MG63 (cell line): ENCODE measurements around the gene SPATA1. TPM values are rescaled to one million over a fixed set of nuclear protein-coding genes. Genes with fewer than 3 reads are reported as not detected.
"Not testable (repeated sequence)": the region's sequence is repeated elsewhere in the genome, so short reads cannot be mapped to it uniquely, and the experiment has no call there.

ENCODE experiments used
- DNase-seq: peaks from one replicate; pipeline ENCODE4 v3.0.0-alpha.2; 2020
- H3K27me3 ChIP-seq: fragments of 250-450 bp; sonication (Bioruptor Pico); 2 replicates; pipeline ENCODE4 v1.5.1; 2020; ENCODE audit warnings: mild to moderate bottlenecking, moderate library complexity
- H3K36me3 ChIP-seq: fragments of 250-450 bp; sonication (Bioruptor Pico); 2 replicates; pipeline ENCODE4 v1.5.1; 2020; ENCODE audit warnings: mild to moderate bottlenecking, moderate library complexity
- H3K4me3 ChIP-seq: fragments of 250-450 bp; sonication (Bioruptor Pico); 2 replicates; pipeline ENCODE4 v1.5.1; 2020; ENCODE audit warnings: mild to moderate bottlenecking, moderate library complexity
- H3K9me3 ChIP-seq: fragments of 250-450 bp; sonication (Bioruptor Pico); 2 replicates; pipeline ENCODE4 v1.5.1; 2020; ENCODE audit warnings: mild to moderate bottlenecking, moderate library complexity
- total RNA-seq: library from RNA; depleted of rRNA; stranded (reverse); fragments of >200 nt; shearing (Covaris generic); gene quantifications from 2 replicates; pipeline ENCODE4 v1.2.3, GENCODE V29; 2014; ENCODE audit warnings: low replicate concordance

Gene SPATA1
- total RNA-seq, 1 experiment from 2014 or later = not detected

DNA sequence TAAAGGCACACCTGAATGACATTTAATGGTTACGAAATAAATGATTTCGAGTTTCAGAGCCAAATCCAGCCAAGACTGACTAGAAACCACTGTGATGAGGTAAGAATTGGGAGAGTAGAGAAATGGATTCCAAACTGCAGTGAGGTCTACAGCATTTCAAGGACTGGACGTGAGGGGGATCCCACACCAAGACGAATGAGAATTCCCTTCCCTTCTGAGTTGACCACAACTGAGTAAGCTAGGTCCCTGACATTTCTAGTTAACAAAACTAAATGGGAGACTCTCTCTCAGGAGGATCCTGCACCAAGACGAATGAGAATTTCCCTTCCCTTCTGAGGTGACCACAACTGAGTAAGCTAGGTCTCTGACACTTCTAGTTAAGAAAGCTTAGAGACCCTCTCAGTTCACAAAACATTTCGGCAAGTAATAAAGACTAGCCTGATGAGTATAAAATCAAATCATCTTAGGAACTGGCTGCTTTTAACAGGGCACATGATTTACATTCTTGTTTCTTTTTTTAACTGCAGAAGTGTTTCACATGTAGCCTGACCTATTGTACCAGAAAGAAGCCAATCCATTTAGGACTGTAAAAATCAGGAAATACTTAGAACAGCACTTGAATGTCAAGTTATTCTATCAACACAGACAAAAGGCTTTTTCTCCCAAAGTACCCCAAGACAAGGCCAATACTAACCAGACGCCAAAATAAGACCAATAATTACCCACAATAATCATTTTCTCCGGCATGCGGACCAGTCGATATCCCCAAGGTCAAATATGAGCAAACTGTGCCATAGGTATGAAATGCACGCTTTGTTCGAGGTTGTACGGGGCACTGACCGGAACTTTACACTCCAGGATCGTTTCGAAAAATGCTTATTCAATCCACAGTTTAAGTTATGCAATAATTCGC, 1.4 kb upstream of the SPATA1 start:
- DNase-seq = no peak
- Histone ChIP-seq H3K4me3 (peak overlapping the region; percentile 69), H3K27me3 (no peaks in the 10 kb centered on the region), H3K36me3 (peaks cover 46% of the 10 kb centered on the region), H3K9me3 (peaks cover 8% of the 10 kb centered on the region)

- H3K4me3 ChIP-seq = peak overlapping the region; percentile 69
- peaks cover 8% of the 10 kb centered on the region for H3K9me3 ChIP-seq
- H3K27me3 ChIP-seq = no peaks in the 10 kb centered on the region
- DNase-seq = no peak
- H3K36me3 ChIP-seq = peaks cover 39% of the 10 kb centered on the region
Observed at GRCh38 chr1:84505493-84506001, 639 bp upstream of the SPATA1 start.

DNA sequence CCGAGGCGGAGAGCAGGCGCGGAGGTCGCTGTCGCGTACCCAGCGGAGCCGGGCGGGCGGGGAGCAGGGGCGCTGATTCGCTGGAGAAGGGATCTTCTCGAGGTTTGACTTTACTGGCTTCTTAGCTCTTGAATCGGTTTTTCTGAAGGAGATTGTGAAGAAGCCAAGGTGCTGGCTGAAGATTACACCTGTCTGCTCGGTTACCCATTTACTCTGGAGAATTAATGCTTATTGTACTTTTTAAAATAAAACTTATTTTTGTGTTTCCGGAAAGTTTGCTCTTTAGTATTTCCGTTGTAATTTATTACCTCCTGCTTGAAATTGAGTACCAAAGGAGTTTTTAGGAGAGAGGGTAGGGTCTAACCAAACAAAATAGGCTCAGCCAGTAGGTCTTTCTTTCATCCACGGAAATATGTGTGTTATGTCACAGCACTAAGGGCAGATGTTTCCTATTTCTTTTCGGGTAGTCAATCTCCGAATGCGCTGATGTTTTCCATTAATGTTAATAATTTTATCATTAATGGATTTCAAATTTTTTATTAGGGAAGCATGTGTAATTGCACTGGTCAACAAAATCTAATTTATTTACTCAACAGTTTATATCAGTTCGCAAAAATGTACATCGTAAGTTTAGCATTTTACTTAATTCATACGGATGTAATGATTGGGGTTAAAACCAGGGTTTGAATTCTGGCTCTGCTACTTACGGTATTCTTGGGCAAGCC, 705 bp downstream of the SPATA1 start:
- DNase-seq = no peak
- Histone ChIP-seq H3K9me3 (peaks cover 8% of the 10 kb centered on the region), H3K36me3 (peaks cover 27% of the 10 kb centered on the region), H3K27me3 (no peaks in the 10 kb centered on the region), H3K4me3 (peak overlapping the region; percentile 69)

- H3K36me3 ChIP-seq = peaks cover 20% of the 10 kb centered on the region
- peak overlapping the region; percentile 69 for H3K4me3 ChIP-seq
- not testable (repeated sequence) for DNase-seq, H3K9me3 ChIP-seq, H3K27me3 ChIP-seq
Observed at GRCh38 chr1:84507887-84508286, 1.7 kb downstream of the SPATA1 start.

- no peak for DNase-seq
Observed at GRCh38 chr1:84508510-84508909, 2.3 kb downstream of the SPATA1 start.

GRCh38 chr1:84509029-84509428, 2.8 kb downstream of the SPATA1 start:
- Histone ChIP-seq H3K4me3 (no peak overlapping the region), H3K36me3 (peaks cover 15% of the 10 kb centered on the region), H3K9me3 (peaks cover 8% of the 10 kb centered on the region), H3K27me3 (no peaks in the 10 kb centered on the region)
- no peak for DNase-seq

More at GRCh38 chr1:84508510-84508909, 2.3 kb downstream of the SPATA1 start:
- Histone ChIP-seq H3K27me3 (no peaks in the 10 kb centered on the region), H3K36me3 (peaks cover 16% of the 10 kb centered on the region), H3K4me3 (no peak overlapping the region), H3K9me3 (peaks cover 8% of the 10 kb centered on the region)

DNA sequence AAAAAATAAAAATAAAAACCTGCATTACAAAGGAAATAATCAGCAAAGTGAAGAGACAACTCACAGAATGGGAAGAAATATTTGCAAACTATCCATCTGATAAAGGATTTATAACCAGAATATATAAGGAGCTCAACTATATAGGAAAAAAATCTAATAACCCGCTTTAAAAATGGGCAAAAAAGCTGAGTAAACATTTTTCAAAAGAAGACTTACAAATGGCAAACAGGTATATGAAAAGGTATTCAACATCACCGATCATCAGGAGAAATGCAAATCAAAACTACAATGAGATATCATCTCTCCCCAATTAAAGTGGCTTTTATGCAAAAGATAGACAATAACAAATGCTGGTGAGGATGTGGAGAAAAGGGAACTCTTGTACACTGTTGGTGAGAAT, 4.0 kb downstream of the SPATA1 start:
- Histone ChIP-seq H3K4me3 (no peak overlapping the region), H3K27me3 (no peaks in the 10 kb centered on the region), H3K36me3 (peaks cover 7% of the 10 kb centered on the region), H3K9me3 (peaks cover 8% of the 10 kb centered on the region)
- DNase-seq = no peak

DNA sequence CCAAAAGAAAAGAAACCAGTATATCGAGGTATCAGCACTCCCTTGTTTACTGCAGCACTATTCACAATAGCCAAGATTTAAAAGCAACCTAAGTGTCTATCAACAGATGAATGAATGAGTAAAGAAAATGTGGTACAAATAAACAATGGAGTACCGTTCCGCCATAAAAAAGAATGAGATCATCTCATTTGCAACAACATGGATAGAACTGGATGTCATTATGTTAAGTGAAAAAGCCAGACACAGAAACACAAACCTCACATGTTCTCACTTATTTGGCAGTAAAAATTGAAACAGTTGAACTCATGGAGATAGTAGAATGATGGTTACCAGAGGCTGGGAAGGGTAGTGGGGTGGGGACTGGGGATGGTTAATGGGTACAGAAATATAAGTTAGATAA, 4.5 kb downstream of the SPATA1 start:
- H3K27me3 ChIP-seq = no peaks in the 10 kb centered on the region
- H3K9me3 ChIP-seq = peaks cover 8% of the 10 kb centered on the region
- no peak for DNase-seq

GRCh38 chr1:84524590-84524989, 18.4 kb downstream of the SPATA1 start:
- Histone ChIP-seq H3K27me3 (no peaks in the 10 kb centered on the region), H3K4me3 (no peak overlapping the region), H3K9me3 (no peaks in the 10 kb centered on the region; the same call in 1 of the 2 replicates), H3K36me3 (no peaks in the 10 kb centered on the region)
- DNase-seq = no peak

More for the DNA sequence above, 4.5 kb downstream of the SPATA1 start:
- peaks cover 6% of the 10 kb centered on the region for H3K36me3 ChIP-seq
- H3K4me3 ChIP-seq = no peak overlapping the region

DNA sequence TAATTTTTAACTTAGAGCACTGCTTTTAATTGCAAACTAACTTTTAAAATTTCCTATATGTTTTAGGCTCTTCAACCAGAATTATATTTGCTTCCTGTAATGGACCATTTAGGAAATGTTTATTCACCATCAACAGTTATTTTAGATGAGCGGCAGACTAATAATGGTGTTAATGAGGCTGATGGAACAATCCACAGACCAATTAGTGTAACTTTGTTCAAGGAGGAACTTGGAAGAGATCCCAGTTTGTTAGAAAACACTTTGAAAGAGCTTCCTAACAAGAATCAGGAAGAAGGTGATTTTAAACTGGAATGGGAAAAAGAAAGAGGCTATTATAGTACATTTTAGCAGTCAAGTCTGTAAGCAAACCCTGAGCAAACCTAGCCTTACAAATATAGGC, 19.6 kb downstream of the SPATA1 start:
- Histone ChIP-seq H3K9me3 (no peaks in the 10 kb centered on the region; the same call in 1 of the 2 replicates), H3K36me3 (no peaks in the 10 kb centered on the region), H3K4me3 (no peak overlapping the region), H3K27me3 (no peaks in the 10 kb centered on the region)
- DNase-seq = no peak

DNA sequence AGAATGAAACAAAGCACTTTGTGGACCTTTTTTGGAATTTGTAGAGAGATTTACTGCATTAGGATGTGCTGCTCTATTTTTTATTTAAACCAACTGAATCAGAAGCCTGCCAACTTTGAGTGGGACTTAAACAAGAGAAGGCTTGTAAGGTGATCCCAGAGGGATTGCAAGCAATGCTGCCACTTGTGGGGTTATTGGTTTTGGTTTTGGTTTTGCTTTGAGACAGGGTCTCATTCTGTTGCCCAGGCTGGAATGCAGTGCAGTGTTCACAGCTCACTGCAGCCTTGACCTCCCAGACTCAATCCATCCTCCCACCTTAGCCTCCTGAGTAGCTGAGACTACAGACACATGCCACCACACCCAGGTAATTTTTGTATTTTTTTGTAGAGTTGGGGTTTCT, 32.4 kb downstream of the SPATA1 start:
- H3K36me3 ChIP-seq = peaks cover 3% of the 10 kb centered on the region; the same call in 1 of the 2 replicates
- no peak overlapping the region for H3K4me3 ChIP-seq
- no peaks in the 10 kb centered on the region for H3K9me3 ChIP-seq
- no peaks in the 10 kb centered on the region for H3K27me3 ChIP-seq
- DNase-seq = no peak

DNA sequence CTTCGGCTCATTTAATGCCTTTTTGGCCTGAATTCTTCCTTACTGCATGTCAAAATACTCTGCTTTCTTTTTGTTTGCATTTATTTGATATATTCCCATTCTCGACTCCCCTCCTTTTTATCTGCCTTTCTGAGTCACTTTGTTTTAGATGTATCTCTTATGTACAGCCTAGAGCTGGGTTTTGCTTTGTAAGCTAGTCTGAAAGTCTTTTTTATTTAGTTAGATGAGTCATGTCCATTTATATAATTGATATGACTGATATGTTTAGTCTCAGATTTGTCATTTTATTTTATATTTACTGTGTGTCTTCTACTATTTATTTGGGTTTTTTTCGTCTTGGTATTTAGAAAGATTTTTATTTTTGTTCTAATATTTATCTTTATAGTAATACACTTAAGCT, 33.8 kb downstream of the SPATA1 start:
- no peak for DNase-seq
- Histone ChIP-seq H3K9me3 (no peaks in the 10 kb centered on the region), H3K4me3 (no peak overlapping the region), H3K36me3 (peaks cover 7% of the 10 kb centered on the region; the same call in 1 of the 2 replicates), H3K27me3 (no peaks in the 10 kb centered on the region)

- DNase-seq = no peak
- Histone ChIP-seq H3K27me3 (no peaks in the 10 kb centered on the region), H3K4me3 (no peak overlapping the region)
Observed at GRCh38 chr1:84540759-84541158, 34.6 kb downstream of the SPATA1 start.

DNA sequence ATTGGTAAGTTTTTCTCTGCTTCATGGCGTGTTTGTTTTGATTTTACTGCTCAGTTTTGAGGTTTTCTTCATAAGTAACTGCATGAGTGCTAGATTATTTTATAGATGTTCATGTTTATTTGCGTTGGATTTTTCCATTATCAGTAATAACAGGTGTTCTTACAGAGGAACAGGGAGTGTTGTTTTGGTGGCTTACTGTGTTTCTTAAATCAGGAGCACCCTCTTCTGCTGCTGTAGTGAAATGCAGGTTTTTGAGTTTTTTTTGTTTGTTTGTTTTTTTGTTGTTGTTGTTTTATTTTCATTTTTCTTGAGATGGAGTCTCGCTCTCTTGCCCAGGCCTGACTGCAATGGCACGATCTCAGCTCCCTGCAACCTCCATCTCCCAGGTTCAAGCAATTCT, 35.5 kb downstream of the SPATA1 start:
- Histone ChIP-seq H3K4me3 (no peak overlapping the region), H3K9me3 (no peaks in the 10 kb centered on the region), H3K36me3 (peaks cover 7% of the 10 kb centered on the region; the same call in 1 of the 2 replicates), H3K27me3 (no peaks in the 10 kb centered on the region)
- no peak for DNase-seq

More at GRCh38 chr1:84540759-84541158, 34.6 kb downstream of the SPATA1 start:
- Histone ChIP-seq H3K36me3 (peaks cover 7% of the 10 kb centered on the region; the same call in 1 of the 2 replicates), H3K9me3 (no peaks in the 10 kb centered on the region)

GRCh38 chr1:84550826-84551225, 44.6 kb downstream of the SPATA1 start:
- DNase-seq = no peak
- H3K27me3 ChIP-seq = no peaks in the 10 kb centered on the region
- H3K36me3 ChIP-seq = no peaks in the 10 kb centered on the region; the same call in 1 of the 2 replicates
- H3K4me3 ChIP-seq = no peak overlapping the region
- H3K9me3 ChIP-seq = no peaks in the 10 kb centered on the region

- DNase-seq = no peak
- no peaks in the 10 kb centered on the region for H3K9me3 ChIP-seq
- H3K27me3 ChIP-seq = no peaks in the 10 kb centered on the region
- peaks cover 19% of the 10 kb centered on the region for H3K36me3 ChIP-seq
- no peak overlapping the region for H3K4me3 ChIP-seq
Observed at GRCh38 chr1:84569216-84569615, 63.0 kb downstream of the SPATA1 start.
